K562 (cell line): Measurements from ENCODE around the gene COG4. TPM values are rescaled to one million over a fixed set of nuclear protein-coding genes. Genes with fewer than 3 reads are reported as not detected.

Experiments
- ATAC-seq: fragments of 200-7000 bp; cut with Tn5 transposase; 3 replicates; pipeline ENCODE4 v1.9.1; 2020; ENCODE audit warnings: moderate library complexity
- BruUV-seq: library from RNA; stranded (reverse); fragments of 400-500 nt; replicated peaks from 2 replicates; lab custom pipeline; 2021; lab: Mats Ljungman, UMichigan
- CTCF ChIA-PET: fragments of 300-600 bp; formaldehyde crosslinking; extraction: SDS; loops from one replicate; lab custom pipeline; 2021; ENCODE audit warnings: low intra/inter-chr PET ratio; lab: Yijun Ruan, JAX
- POLR2A ChIA-PET: fragments of 300-600, 350-650 bp; sonication (Branson Sonifier 250); formaldehyde crosslinking; extraction: SDS; loops from one replicate; lab custom pipeline; 2021; ENCODE audit warnings: antibody characterized with exemption, inconsistent platforms; lab: Yijun Ruan, JAX
- DNase-seq, 4 experiments: peaks; one replicate each; pipeline versions ENCODE4 v3.0.0 to v3.0.0-alpha.2; 2011 to 2018; ENCODE audit warnings: low spot score in 3 of 4, mixed read lengths in 3 of 4; ENCODE audit errors: extremely low read depth in 1 of 4
- FAIRE-seq: peaks from 2 replicates; lab custom pipeline; 2011; peaks lifted over from hg19 to GRCh38; lab: Jason Lieb, UNC
- H2AFZ ChIP-seq: 2 replicates; pipeline ENCODE4 v1.6.0; 2011; ENCODE audit warnings: low read depth, low read length, control low read depth, inconsistent platforms
- H3K27ac ChIP-seq: fragments of 200-600 bp; 3 replicates; pipeline ENCODE4 v1.8.0; 2011; ENCODE audit warnings: low read depth, mild to moderate bottlenecking, control low read depth, inconsistent platforms, low read length, moderate library complexity, mixed read lengths; ENCODE audit errors: extremely low read depth
- H3K27me3 ChIP-seq, 2 experiments: fragments of 300-600 bp in 1 of 2; 2 replicates in 1 of 2; 3 replicates in 1 of 2; pipeline versions ENCODE4 v1.6.0 to v1.8.0; 2011; ENCODE audit warnings: inconsistent platforms in 2 of 2, low read length in 2 of 2, mild to moderate bottlenecking in 1 of 2, mixed read lengths in 1 of 2, moderate library complexity in 1 of 2; ENCODE audit not compliant: control insufficient read depth in 2 of 2, insufficient read depth in 2 of 2
- H3K36me3 ChIP-seq: fragments of 300-600 bp; 3 replicates; pipeline ENCODE4 v1.8.0; 2011; ENCODE audit warnings: mild to moderate bottlenecking, low read length, inconsistent platforms; ENCODE audit not compliant: control insufficient read depth, insufficient read depth
- H3K4me1 ChIP-seq, 2 experiments: fragments of 200-600 bp in 1 of 2; replicated peaks in 1 of 2; 2 replicates in 1 of 2; 3 replicates in 1 of 2; pipeline versions ENCODE4 v1.5.1 to v1.8.0; 2011; ENCODE audit warnings: inconsistent platforms in 2 of 2, low read length in 2 of 2, mild to moderate bottlenecking in 1 of 2, mixed read lengths in 1 of 2, moderate library complexity in 1 of 2; ENCODE audit not compliant: control insufficient read depth in 2 of 2, insufficient read depth in 2 of 2
- H3K4me2 ChIP-seq: 2 replicates; pipeline ENCODE4 v1.6.1; 2011; ENCODE audit warnings: low read length, control low read depth, inconsistent platforms, mixed read lengths; ENCODE audit not compliant: insufficient read depth
- H3K4me3 ChIP-seq: fragments of 200-600 bp; sonication (generic), shearing (Covaris generic); 2 replicates; pipeline ENCODE4 v1.5.1; 2016; ENCODE audit warnings: control low read depth, inconsistent platforms
- H3K79me2 ChIP-seq: fragments of 200-600 bp; 3 replicates; pipeline ENCODE4 v1.8.0; 2011; ENCODE audit warnings: low read length, inconsistent platforms; ENCODE audit not compliant: control insufficient read depth, insufficient read depth
- H3K9ac ChIP-seq, 2 experiments: 2 replicates each; pipeline versions ENCODE4 v1.6.0 to v1.6.1; 2011; ENCODE audit warnings: low read depth in 2 of 2, low read length in 2 of 2, control low read depth in 1 of 2, inconsistent platforms in 1 of 2, mild to moderate bottlenecking in 1 of 2, mixed read lengths in 1 of 2; ENCODE audit not compliant: insufficient read depth in 1 of 2
- H3K9me1 ChIP-seq: one replicate; pipeline ENCODE4 v1.6.0; 2011; ENCODE audit warnings: inconsistent platforms, mild to moderate bottlenecking, low read length, moderate library complexity; ENCODE audit not compliant: control insufficient read depth, insufficient read depth
- H3K9me3 ChIP-seq: replicated peaks from 2 replicates; pipeline ENCODE4 v1.5.1; 2011; ENCODE audit warnings: low read depth, low read length, inconsistent platforms; ENCODE audit not compliant: control insufficient read depth, insufficient read depth
- H4K20me1 ChIP-seq: replicated peaks from 2 replicates; pipeline ENCODE4 v1.6.1; 2011; ENCODE audit warnings: low read length, inconsistent platforms, mixed read lengths; ENCODE audit not compliant: control insufficient read depth, insufficient read depth
- CEBPB ChIP-seq: fragments of 450-650 bp; IDR thresholded peaks from 2 replicates; pipeline ENCODE4 v1.6.1; 2016; ENCODE audit warnings: missing genetic modification characterization, missing compliant biosample characterization
- EZH2 ChIP-seq: IDR thresholded peaks from 2 replicates; pipeline ENCODE4 v1.6.1; 2012; ENCODE audit warnings: low read depth, mild to moderate bottlenecking, inconsistent platforms, low read length, borderline replicate concordance
- MLX ChIP-seq, 2 experiments: fragments of 450-650 bp in 1 of 2; sonication (generic) in 1 of 2; formaldehyde crosslinking; conservative IDR thresholded peaks; 2 replicates each; pipeline versions ENCODE4 v1.4.0 to v1.8.1; 2020 to 2022; ENCODE audit warnings: mild to moderate bottlenecking in 1 of 2, missing genetic modification reagents in 1 of 2
- NRF1 ChIP-seq, 2 experiments: fragments of 450-650 bp; IDR thresholded peaks in 1 of 2; conservative IDR thresholded peaks in 1 of 2; 2 replicates each; pipeline ENCODE4 v1.6.1; 2014; ENCODE audit warnings: mild to moderate bottlenecking in 2 of 2
- PURB ChIP-seq: sonication (generic); formaldehyde crosslinking; IDR thresholded peaks from 2 replicates; pipeline ENCODE4 v1.9.0; 2021; ENCODE audit warnings: low read depth, mild to moderate bottlenecking, missing genetic modification reagents
- STAT5B ChIP-seq: fragments of 250-450 bp; sonication (Bioruptor Pico); IDR thresholded peaks from 2 replicates; pipeline ENCODE4 v1.8.0; 2021; ENCODE audit warnings: mild to moderate bottlenecking, inconsistent platforms
- ZFP1 ChIP-seq: fragments of 450-650 bp; formaldehyde crosslinking; IDR thresholded peaks from 2 replicates; pipeline ENCODE4 v1.4.0; 2020; ENCODE audit warnings: mild to moderate bottlenecking, mixed read lengths
- WGBS: fragments of 100-300 bp; shearing (Covaris generic); methylation state at CpG from one replicate; pipeline ENCODE4 v1.1.6; 2016; ENCODE audit warnings: low coverage, mixed read lengths; ENCODE audit not compliant: insufficient coverage; ENCODE audit errors: missing lambda C conversion rate; 5-methylcytosine and 5-hydroxymethylcytosine counted together
- in situ Hi-C: fragments of 300-500 bp; cut with MboI; formaldehyde crosslinking; loops from 4 replicates; pipeline ENCODE4 v1.15.0; 2018; ENCODE audit warnings: inconsistent platforms, mixed read lengths
- intact Hi-C: fragments of 100-400 bp; cut with micrococcal nuclease; formaldehyde crosslinking; loops from 2 replicates; pipeline ENCODE4 v1.14.2; 2022
- polyA plus RNA-seq, 8 experiments: library from polyadenylated mRNA; depleted of rRNA in 4 of 8; stranded (reverse) in 5 of 8; unstranded in 3 of 8; fragments of >200 nt; fragmentation: Nextera tagmentation in 2 of 8; fragmentation: Illumina TruSeq in 1 of 8; extraction: Ambion mirVana in 2 of 8; extraction: Trizol in 1 of 8; gene quantifications; 2 replicates each; pipeline versions ENCODE4 v1.2.1 to v1.2.3, GENCODE V29; 2011 to 2014; ENCODE audit warnings: inconsistent platforms in 1 of 8, missing spikeins in 1 of 8
- total RNA-seq, 7 experiments: library from RNA; depleted of rRNA in 6 of 7; stranded (reverse); fragments of >200 nt in 6 of 7; fragmentation: Illumina TruSeq in 2 of 7; extraction: Trizol in 2 of 7; gene quantifications; 2 replicates each; pipeline versions ENCODE4 v1.2.1 to v1.2.3, GENCODE V29; 2011 to 2021; ENCODE audit warnings: low replicate concordance in 1 of 7
- TF ChIP-seq, protein P1 (sequence below), 2 experiments: fragments of 450-650 bp; IDR thresholded peaks; 2 replicates each; pipeline ENCODE4 v1.6.1; 2018; ENCODE audit warnings: mild to moderate bottlenecking in 2 of 2, low read depth in 1 of 2; ENCODE audit not compliant: partially characterized antibody in 2 of 2
- TF ChIP-seq, protein P2 (sequence below): fragments of 200-800 bp; sonication (Bioruptor generic); IDR thresholded peaks from 2 replicates; pipeline ENCODE4 v1.6.1; 2017; ENCODE audit warnings: missing genetic modification characterization, missing compliant biosample characterization

The COG4 gene
- total and polyA plus RNA-seq, 9 of the 15 experiments (the other 6 are each of a cell fraction or from before 2014, with no cell fraction given), result 13.7 to 73.9 (median 44.2) TPM

DNA sequence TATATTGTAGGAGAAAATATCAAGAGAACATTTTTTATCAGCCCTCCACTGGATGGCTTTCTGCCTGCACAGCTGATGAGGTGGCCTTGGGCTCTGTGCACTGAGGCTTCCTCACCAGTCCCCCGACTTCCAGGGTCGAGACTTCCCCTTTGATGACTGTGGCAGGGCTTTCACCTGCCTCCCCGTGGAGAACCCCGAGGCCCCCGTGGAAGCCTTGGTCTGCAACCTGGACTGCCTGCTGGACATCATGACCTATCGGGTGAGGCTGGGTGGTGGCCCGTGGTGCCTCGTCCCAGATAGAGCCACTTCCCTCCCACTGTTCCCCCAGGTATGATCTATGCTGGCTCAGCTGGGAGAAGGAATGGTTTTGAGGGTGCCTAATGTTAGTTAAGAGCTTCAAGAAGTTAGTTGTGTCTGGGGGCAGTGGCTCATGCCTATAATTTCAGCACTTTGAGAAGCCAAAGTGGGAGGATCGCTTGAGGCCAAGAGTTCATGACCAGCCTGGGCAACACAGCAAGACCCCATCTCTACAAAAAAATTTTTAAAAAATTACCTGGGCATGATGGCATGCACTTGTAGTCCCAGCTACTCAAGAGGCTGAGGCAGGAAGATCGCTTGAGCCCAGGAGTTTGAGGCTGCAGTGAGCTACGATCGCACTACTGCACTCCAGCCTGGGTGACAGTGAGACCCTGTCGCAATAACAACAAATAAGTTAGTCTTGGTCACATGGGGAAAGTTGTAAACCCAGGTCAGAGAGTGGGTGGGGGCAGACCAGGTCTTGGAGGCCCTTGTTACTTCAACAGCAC is 57.2 kb downstream of the COG4 start:
- intact Hi-C loops, result no loop called here
- POLR2A ChIA-PET, result interaction anchor here (1.2 to 1.9 kb wide), 2 partner anchors 13 to 34 kb away, joined by 5 to 10 read pairs; no protein-coding TSS in a partner anchor
- TF ChIP-seq PURB (CRISPR knock-in tag) (no peak), ZFP1 (no peak), EZH2 (no peak), MLX (CRISPR knock-in tag; conservative IDR thresholded peaks at IDR 0.05) (no peak), CEBPB (tag) (peak; percentile 36), NRF1 (conservative IDR thresholded peaks at IDR 0.05 in 1 of 2, IDR thresholded peaks at IDR 0.05 in 1 of 2) (no peak), STAT5B (no peak)
- TF ChIP-seq, protein P1, sequence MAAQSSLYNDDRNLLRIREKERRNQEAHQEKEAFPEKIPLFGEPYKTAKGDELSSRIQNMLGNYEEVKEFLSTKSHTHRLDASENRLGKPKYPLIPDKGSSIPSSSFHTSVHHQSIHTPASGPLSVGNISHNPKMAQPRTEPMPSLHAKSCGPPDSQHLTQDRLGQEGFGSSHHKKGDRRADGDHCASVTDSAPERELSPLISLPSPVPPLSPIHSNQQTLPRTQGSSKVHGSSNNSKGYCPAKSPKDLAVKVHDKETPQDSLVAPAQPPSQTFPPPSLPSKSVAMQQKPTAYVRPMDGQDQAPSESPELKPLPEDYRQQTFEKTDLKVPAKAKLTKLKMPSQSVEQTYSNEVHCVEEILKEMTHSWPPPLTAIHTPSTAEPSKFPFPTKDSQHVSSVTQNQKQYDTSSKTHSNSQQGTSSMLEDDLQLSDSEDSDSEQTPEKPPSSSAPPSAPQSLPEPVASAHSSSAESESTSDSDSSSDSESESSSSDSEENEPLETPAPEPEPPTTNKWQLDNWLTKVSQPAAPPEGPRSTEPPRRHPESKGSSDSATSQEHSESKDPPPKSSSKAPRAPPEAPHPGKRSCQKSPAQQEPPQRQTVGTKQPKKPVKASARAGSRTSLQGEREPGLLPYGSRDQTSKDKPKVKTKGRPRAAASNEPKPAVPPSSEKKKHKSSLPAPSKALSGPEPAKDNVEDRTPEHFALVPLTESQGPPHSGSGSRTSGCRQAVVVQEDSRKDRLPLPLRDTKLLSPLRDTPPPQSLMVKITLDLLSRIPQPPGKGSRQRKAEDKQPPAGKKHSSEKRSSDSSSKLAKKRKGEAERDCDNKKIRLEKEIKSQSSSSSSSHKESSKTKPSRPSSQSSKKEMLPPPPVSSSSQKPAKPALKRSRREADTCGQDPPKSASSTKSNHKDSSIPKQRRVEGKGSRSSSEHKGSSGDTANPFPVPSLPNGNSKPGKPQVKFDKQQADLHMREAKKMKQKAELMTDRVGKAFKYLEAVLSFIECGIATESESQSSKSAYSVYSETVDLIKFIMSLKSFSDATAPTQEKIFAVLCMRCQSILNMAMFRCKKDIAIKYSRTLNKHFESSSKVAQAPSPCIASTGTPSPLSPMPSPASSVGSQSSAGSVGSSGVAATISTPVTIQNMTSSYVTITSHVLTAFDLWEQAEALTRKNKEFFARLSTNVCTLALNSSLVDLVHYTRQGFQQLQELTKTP (IDR thresholded peaks at IDR 0.05; ENCODE audit: low read depth in 1 of 2, partially characterized antibody in 2 of 2), result no peak
- TF ChIP-seq, protein P2, sequence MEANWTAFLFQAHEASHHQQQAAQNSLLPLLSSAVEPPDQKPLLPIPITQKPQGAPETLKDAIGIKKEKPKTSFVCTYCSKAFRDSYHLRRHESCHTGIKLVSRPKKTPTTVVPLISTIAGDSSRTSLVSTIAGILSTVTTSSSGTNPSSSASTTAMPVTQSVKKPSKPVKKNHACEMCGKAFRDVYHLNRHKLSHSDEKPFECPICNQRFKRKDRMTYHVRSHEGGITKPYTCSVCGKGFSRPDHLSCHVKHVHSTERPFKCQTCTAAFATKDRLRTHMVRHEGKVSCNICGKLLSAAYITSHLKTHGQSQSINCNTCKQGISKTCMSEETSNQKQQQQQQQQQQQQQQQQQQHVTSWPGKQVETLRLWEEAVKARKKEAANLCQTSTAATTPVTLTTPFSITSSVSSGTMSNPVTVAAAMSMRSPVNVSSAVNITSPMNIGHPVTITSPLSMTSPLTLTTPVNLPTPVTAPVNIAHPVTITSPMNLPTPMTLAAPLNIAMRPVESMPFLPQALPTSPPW (CRISPR knock-in tag), result no peak

More for the DNA sequence above, 57.2 kb downstream of the COG4 start:
- FAIRE-seq (no peak), DNase-seq (no peak), ATAC-seq (no peak)
- H2AFZ ChIP-seq, result no peak overlapping the region
- H3K4me3 ChIP-seq, result no peak overlapping the region
- in situ Hi-C loops, result loop anchor here (10.0 kb wide), 1 partner anchor 71 kb away; no protein-coding TSS in a partner anchor
- peaks cover 16% of the 10 kb centered on the region; the same call in 1 of the 3 replicates for H3K36me3 ChIP-seq
- no TSS peak for BruUV-seq
- WGBS, result 79% methylated on average over 13 of the region's 13 CpGs
- peaks cover 0 to 33% of the 10 kb centered on the region in 2 experiments; a peak in 3 of 5 replicates for H3K4me1 ChIP-seq
- H4K20me1 ChIP-seq, result no peaks in the 10 kb centered on the region; the same call in 1 of the 2 replicates
- H3K9me1 ChIP-seq, result no peaks in the 10 kb centered on the region
- no peaks in the 10 kb centered on the region for H3K79me2 ChIP-seq
- H3K9me3 ChIP-seq, result no peaks in the 10 kb centered on the region
- CTCF ChIA-PET, result interaction anchor here (1.7 kb wide), 1 partner anchor 71 kb away, joined by 7 read pairs; no protein-coding TSS in a partner anchor
- no peak overlapping the region for H3K4me2 ChIP-seq
- H3K27me3 ChIP-seq, result no peaks in the 10 kb centered on the region
- H3K27ac ChIP-seq, result no peak overlapping the region
- H3K9ac ChIP-seq, result peak overlapping the region in 1 of 2 experiments; percentile 68; a peak in 1 of 4 replicates
